Activated T-cell treated with anti-CD3 and anti-CD28 coated beads, Interleukin-2, amount 50 U/mL, for 48 hours (primary cell): ENCODE measurements around the gene RSPH1.

Experiments used
- DNase-seq, 2 experiments: peaks; one replicate each; pipeline ENCODE4 v3.0.0-alpha.2; 2020

Gene RSPH1

GRCh38 chr21:42461881-42462877, 33.8 kb downstream of the RSPH1 start:
- DNase-seq = peak; percentile 15 to 20

GRCh38 chr21:42461185-42461520, 34.9 kb downstream of the RSPH1 start:
- no peak for DNase-seq

DNA sequence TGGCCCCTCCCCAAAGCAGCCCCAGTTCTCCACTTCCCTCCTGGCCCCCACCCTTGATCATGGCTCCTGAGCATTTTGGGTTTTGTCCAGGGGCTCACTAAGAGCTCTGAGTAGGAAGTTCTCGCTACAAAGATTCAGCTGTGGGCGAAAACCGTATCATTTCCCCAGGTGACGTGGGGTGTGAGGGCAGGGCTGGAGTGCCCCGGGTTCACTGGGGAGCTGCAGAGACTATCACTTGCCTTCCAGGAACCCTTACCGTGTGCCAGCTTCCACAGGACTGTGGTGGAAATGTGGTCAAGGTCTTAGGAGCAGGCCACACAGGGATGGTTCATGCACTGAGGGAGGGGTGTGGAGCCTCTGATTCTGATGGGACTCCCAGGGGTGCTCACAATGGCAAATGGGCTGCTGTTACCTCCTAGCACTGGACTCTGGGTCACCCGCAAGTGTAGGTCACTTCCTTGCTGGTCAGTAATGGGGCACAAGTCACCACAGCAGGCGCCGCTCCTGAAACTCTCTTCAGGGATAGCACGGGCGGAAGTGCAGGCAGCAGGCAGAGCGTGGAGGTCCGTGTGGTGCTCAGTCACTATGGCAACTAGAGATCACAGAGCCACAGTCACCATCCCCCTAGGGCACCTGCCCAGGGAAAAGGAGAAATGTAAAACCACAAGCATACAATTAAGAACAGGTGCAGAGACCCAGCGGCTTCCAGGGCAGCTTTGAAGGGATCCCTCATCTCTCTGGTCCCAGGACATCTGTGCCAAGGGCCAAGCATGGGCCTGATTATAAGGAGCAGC, 35.4 kb downstream of the RSPH1 start:
- peak; percentile 55 to 58 for DNase-seq

GRCh38 chr21:42459546-42460215, 36.3 kb downstream of the RSPH1 start:
- peak; percentile 11 to 13 for DNase-seq

GRCh38 chr21:42459082-42459460, 37.0 kb downstream of the RSPH1 start:
- no peak for DNase-seq

- peak in 1 of 2 experiments; percentile 64 for DNase-seq
Observed at GRCh38 chr21:42456457-42456856, 39.6 kb downstream of the RSPH1 start.

DNA sequence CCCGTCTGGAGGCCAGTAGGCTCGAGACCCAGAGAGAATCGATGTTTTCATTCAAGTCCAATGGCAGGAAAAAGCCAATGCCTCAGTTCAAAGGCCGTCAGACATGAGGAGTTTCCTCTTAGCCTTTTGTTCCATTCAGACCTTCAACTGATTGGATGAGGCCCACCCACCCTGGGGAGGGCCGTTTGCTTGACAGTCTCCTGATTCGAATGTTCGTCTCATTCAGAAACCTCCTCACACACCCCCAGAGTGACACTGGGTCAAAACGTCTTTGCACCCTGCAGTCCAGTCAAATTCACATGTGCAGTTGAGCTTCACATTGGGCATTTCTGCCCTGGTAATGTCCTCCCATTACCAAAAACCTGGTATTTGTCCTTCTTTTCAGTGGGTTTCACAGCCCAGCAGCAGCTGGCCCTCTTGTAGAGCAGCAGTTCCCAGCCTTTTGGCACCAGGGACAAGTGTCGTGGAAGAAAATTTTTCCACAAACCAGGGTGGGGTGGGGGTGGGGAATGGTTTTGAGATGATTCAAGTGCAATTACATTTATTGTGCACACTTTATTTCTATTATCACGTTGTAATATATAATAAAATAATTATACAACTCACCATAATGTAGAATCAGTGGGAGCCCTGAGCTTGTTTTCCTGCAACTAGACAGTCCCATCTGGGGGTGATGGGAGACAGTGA, 40.1 kb downstream of the RSPH1 start:
- no peak for DNase-seq

- no peak for DNase-seq
Observed at GRCh38 chr21:42455196-42455595, 40.8 kb downstream of the RSPH1 start.

GRCh38 chr21:42454786-42455185, 41.2 kb downstream of the RSPH1 start:
- no peak for DNase-seq

DNA sequence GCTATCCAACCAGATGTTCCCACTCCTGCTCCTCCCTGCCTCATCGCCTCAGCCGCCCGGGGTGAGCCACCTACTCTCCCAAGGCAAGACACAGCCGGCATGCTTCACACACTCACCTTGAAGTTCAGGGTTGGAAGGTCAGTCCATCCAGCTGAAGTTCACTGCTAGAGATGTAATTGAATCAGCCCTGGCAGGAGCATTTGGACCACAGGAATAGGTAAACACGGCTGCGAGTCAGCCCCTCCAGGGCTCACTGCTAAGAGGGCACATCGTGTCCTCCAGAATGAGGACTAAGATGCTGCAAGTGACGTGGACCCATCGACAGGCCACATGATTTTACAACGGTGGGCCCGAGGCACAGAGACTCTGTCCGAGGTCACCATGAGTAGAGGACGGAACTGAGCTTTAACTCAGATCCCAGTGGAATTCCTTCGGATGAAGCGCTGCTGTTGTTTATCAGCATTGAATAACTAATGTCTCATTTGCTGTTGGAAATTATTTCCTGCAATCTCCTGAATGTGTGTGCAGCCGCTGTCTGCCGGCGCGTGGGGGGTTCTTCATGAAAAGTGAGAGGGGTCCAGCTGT, 41.9 kb downstream of the RSPH1 start:
- no peak for DNase-seq

DNA sequence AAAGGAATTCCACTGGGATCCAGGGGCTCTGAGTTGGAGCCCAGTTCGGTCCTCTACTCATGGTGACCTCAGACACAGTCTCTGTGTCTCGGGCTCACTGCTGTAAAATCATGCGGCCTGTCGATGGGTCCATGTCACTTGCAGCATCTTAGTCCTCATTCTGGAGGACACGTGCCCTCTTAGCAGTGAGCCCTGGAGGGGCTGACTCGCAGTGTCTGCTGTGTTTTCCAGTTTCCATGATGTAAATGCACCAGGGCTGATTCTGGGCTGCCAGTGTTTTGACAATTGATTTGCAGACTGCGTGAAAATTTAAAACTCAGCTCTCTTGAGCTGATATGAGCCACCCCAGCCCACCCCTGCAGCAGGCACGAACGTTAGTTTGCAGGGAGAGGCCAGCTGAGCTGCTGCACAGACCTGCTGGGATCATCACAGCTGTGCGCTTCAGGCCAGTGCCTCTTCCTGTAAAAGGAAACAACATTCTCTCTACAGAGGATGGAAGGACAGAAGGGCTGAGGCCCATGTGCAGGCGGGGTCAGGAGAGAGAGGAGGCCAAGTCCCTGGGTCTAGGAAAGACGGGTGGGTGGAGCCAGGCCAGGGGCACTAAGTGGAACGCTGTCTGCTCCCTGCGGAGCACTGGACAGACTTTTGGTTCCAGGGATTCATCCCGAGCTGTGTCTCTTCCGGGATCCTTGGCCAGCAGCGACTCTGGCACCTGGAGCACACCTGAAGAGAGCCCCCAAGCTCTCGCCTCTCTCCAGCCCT, 42.6 kb downstream of the RSPH1 start:
- no peak for DNase-seq

- no peak for DNase-seq
Observed at GRCh38 chr21:42452401-42453223, 43.4 kb downstream of the RSPH1 start.

DNA sequence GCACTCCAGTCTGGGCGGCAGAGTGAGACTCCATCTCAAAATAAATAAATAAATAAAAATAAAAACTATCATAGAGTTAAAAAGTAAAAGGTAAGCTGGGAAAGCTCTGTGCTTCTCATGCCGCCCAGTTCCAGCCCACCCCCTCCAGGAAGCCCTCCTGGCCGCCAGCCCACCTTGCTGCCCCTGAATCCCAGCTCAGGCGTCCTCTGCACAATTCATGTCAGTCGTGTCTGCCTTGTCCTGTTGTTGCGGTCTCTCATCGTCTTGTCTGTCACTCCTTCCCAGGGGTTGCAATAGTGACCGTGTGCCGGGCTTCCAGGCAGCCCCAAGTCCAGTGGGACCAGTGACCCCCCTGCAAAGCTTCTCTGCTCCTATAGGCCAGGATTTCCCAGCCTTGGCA, 44.1 kb downstream of the RSPH1 start:
- no peak for DNase-seq

- DNase-seq = no peak
Observed at GRCh38 chr21:42448686-42449085, 47.3 kb downstream of the RSPH1 start.

- DNase-seq = no peak
Observed at GRCh38 chr21:42447732-42448131, 48.3 kb downstream of the RSPH1 start.

- DNase-seq = no peak
Observed at GRCh38 chr21:42447182-42447581, 48.8 kb downstream of the RSPH1 start.

DNA sequence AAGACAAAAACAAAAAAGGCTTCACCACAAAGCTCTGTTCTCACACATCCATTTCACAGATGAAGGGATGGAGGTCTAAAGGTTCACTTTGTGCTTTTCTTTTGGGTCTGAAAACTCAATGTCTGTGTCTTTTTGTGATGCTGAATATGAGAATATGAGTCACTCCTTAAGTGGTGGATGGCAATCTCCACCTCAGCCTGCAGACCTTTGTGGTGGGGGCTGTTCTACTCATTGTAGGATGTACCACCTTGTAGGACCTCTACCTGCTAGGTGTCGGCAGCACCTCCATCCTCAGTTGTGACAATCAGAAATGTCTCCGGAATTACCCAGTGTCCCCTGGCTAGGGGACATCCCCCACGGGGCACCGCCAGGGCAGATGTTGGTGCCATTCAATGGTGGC, 49.5 kb downstream of the RSPH1 start:
- no peak for DNase-seq

GRCh38 chr21:42445311-42445710, 50.7 kb downstream of the RSPH1 start:
- no peak for DNase-seq

GRCh38 chr21:42444745-42445059, 51.3 kb downstream of the RSPH1 start:
- DNase-seq = no peak

DNA sequence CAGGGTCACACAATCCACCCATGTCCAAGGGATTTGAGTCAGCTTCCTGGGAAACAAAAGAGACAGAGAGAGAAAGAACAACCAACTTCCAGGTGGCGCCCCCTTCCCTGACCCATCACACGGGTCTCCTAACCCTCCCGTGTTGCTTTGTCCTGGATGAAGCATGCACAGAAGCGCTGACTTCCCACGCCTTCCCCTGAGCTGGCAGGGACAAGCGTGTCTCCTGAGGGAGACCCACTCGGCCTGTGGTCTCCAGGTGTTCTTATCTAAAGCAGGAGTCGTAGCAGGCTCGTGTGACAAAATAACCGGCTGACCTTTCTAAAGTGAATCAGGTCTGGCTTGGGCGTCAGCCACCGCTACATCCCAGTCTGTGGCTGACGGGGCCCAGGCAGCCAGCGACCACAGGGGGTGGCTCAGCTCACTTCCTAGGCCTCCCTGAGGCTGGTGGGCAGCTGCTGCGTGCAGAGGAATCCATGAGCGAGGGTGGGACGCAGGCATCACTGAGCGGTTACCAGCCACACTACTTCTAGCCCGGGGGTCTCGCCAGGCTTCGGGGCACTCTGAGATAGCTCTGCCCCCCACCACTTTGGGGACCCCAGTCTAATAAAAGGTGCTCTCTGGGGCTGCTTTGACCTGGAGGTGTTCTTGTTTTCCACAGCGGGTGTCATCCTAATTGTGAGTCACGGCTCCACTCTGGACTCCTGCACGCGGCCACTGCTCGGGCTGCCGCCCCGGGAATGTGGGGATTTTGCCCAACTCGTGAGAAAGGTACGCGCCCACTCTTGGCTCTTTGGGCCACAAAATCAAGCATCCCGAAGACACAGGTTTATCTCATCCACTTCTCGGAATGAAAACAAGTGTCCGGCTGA, 51.9 kb downstream of the RSPH1 start:
- DNase-seq = no peak
